ENCODE data around the gene CHPF2. TPM values are rescaled to one million over a fixed set of nuclear protein-coding genes. Genes with fewer than 3 reads are reported as not detected.

The CHPF2 gene
- polyA plus RNA-seq, 1 experiment = 32.9 TPM

DNA sequence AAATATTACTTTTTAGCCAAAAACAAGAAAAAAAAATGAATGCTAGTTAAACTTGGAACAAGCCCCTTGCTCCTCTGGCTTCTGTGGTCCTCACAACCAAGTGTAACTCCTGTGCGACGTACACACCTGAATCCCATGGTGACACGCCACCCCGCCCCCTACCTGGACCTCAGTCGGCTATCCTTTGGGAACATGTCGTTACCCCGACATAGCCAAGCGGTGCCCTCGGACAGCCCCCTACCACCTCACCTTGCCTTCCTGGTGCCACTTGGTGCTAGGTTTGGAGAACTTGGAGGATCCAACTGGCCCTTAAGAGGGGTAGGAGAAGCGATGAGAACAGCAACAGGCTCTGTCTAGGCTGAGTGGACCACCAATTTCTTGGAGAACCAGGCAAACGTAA is 28.2 kb downstream of the CHPF2 start:
- H3K27ac ChIP-seq (ENCODE audit: low read depth, low read length) = no peak overlapping the region
- DNase-seq (ENCODE audit: low read depth, low spot score) = no peak
- POLR2A ChIA-PET = no interaction called here
- H3K9me3 ChIP-seq (ENCODE audit: control insufficient read depth, insufficient read depth, low read length) = no peaks in the 10 kb centered on the region
- CTCF ChIA-PET = interaction anchor here (1.6 kb wide), 1 partner anchor 16 kb away, joined by 7 read pairs; no protein-coding TSS in a partner anchor
- no peak for TF ChIP-seq CTCF (IDR thresholded peaks at IDR 0.05; ENCODE audit: low read depth, low read length)
- peaks cover 56% of the 10 kb centered on the region for H3K27me3 ChIP-seq (ENCODE audit: control insufficient read depth, insufficient read depth, low read length)
- H3K4me3 ChIP-seq (ENCODE audit: low read depth, low read length) = no peak overlapping the region

- Histone ChIP-seq H3K4me3 (ENCODE audit: low read depth, low read length) (no peak overlapping the region), H3K9me3 (ENCODE audit: control insufficient read depth, insufficient read depth, low read length) (no peaks in the 10 kb centered on the region), H3K27me3 (ENCODE audit: control insufficient read depth, insufficient read depth, low read length) (peaks cover 57% of the 10 kb centered on the region), H3K27ac (ENCODE audit: low read depth, low read length) (no peak overlapping the region)
- no peak for TF ChIP-seq CTCF (IDR thresholded peaks at IDR 0.05; ENCODE audit: low read depth, low read length)
- no peak for DNase-seq (ENCODE audit: low read depth, low spot score)
- POLR2A ChIA-PET = no interaction called here
- CTCF ChIA-PET = interaction anchor here (1.5 to 1.6 kb wide), 2 partner anchors 11 to 17 kb away, joined by 3 to 7 read pairs; no protein-coding TSS in a partner anchor
These were observed 28.6 kb downstream of the CHPF2 start for GRCh38 chr7:151260883-151261282.

DNA sequence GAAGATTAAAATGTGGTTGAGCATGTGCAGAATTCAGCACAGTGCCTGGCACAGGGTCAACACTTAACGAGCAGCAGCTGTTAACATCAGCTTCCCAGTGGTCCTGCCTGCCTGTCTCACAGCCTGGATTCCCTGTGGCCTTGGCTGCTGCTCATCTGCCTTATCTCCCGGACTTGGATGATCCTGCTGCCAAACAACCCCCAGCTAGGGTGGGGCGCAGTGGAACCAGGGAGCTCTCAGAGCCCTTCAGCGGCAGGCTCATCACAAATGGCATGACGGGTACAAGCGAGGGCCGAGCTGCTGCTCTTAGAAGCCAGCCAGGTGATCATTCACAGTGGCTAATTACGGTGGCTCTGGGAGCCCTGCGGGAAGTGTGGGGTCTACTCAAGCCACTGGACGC is 29.2 kb downstream of the CHPF2 start:
- POLR2A ChIA-PET = no interaction called here
- no peak overlapping the region for H3K27ac ChIP-seq (ENCODE audit: low read depth, low read length)
- H3K27me3 ChIP-seq (ENCODE audit: control insufficient read depth, insufficient read depth, low read length) = peaks cover 59% of the 10 kb centered on the region
- CTCF ChIA-PET = interaction anchor here (1.5 to 1.6 kb wide), 2 partner anchors 10 to 17 kb away, joined by 3 to 7 read pairs; no protein-coding TSS in a partner anchor
- no peak overlapping the region for H3K4me3 ChIP-seq (ENCODE audit: low read depth, low read length)
- no peak for TF ChIP-seq CTCF (IDR thresholded peaks at IDR 0.05; ENCODE audit: low read depth, low read length)
- H3K9me3 ChIP-seq (ENCODE audit: control insufficient read depth, insufficient read depth, low read length) = no peaks in the 10 kb centered on the region
- DNase-seq (ENCODE audit: low read depth, low spot score) = no peak

DNA sequence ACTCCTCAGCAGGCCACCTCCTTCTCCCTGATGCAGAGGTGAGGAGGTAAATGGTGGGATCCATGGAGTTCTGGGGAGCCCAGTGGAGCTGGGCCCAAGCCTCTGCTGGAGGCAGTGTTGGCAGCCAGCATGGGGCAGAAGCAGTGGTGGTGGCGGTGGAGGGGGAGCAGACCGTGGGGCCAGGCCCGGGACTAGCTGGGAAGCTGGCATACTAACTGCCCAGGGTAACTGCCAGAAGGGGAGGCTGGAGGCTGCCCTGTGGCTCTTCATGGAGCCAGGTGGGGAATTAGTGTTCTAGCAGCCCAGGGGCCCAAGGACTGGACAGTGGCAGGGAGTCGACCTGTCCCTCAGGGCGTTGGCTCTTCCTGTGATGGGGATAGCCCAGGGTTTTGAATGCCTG is 32.3 kb downstream of the CHPF2 start:
- no peak for DNase-seq (ENCODE audit: low read depth, low spot score)
- H3K27me3 ChIP-seq (ENCODE audit: control insufficient read depth, insufficient read depth, low read length) = peaks cover 50% of the 10 kb centered on the region
- no peak overlapping the region for H3K4me3 ChIP-seq (ENCODE audit: low read depth, low read length)
- ChIA-PET POLR2A (interaction anchor here (0.5 to 0.7 kb wide), 2 partner anchors 16 to 112 kb away, joined by 4 read pairs; no protein-coding TSS in a partner anchor), CTCF (no interaction called here)
- no peak overlapping the region for H3K27ac ChIP-seq (ENCODE audit: low read depth, low read length)
- no peak for TF ChIP-seq CTCF (IDR thresholded peaks at IDR 0.05; ENCODE audit: low read depth, low read length)
- H3K9me3 ChIP-seq (ENCODE audit: control insufficient read depth, insufficient read depth, low read length) = no peaks in the 10 kb centered on the region

- H3K27me3 ChIP-seq (ENCODE audit: control insufficient read depth, insufficient read depth, low read length) = peaks cover 44% of the 10 kb centered on the region
- no peaks in the 10 kb centered on the region for H3K9me3 ChIP-seq (ENCODE audit: control insufficient read depth, insufficient read depth, low read length)
- ChIA-PET CTCF (no interaction called here), POLR2A (interaction anchor here (0.7 kb wide), 1 partner anchor 33 kb away, joined by 3 read pairs; no protein-coding TSS in a partner anchor)
- no peak for DNase-seq (ENCODE audit: low read depth, low spot score)
- no peak overlapping the region for H3K27ac ChIP-seq (ENCODE audit: low read depth, low read length)
- no peak overlapping the region for H3K4me3 ChIP-seq (ENCODE audit: low read depth, low read length)
- TF ChIP-seq CTCF (IDR thresholded peaks at IDR 0.05; ENCODE audit: low read depth, low read length) = no peak
These were observed 33.2 kb downstream of the CHPF2 start for GRCh38 chr7:151265351-151265931.

Measured in AG04450 (cell line).